Activated CD8-positive, alpha-beta memory T cell treated with anti-CD3 and anti-CD28 coated beads, Interleukin-2, amount 10 ng/mL, durations not matched to agents 7 days and 5 days (primary cell): ENCODE results near the gene DDX42. TPM values are rescaled to one million over a fixed set of nuclear protein-coding genes. Genes with fewer than 3 reads are reported as not detected.

ENCODE experiments used
- ATAC-seq: fragments of 150-1000 bp; cut with Tn5 transposase; one replicate; pipeline ENCODE4 v1.10.0; 2021; ENCODE audit warnings: moderate library complexity
- CTCF ChIA-PET: fragments of 350-600 bp; sonication (Branson Sonifier 250); formaldehyde crosslinking; loops from one replicate; lab custom pipeline; 2021; ENCODE audit warnings: antibody characterized with exemption; lab: Charles Lee
- DNase-seq: peaks from one replicate; pipeline ENCODE4 v3.0.0-alpha.2; 2020
- H3K27ac Mint-ChIP-seq: one replicate; pipeline ENCODE4 v1.8.0; 2021; ENCODE audit warnings: mild to moderate bottlenecking, mixed read lengths
- H3K27me3 Mint-ChIP-seq: one replicate; pipeline ENCODE4 v1.8.0; 2021; ENCODE audit warnings: mixed read lengths
- H3K36me3 Mint-ChIP-seq: one replicate; pipeline ENCODE4 v1.8.0; 2021; ENCODE audit warnings: mild to moderate bottlenecking, mixed read lengths
- H3K4me1 Mint-ChIP-seq: one replicate; pipeline ENCODE4 v1.8.0; 2021; ENCODE audit warnings: mixed read lengths
- H3K4me3 Mint-ChIP-seq: one replicate; pipeline ENCODE4 v1.8.0; 2021; ENCODE audit warnings: mild to moderate bottlenecking, moderate library complexity, mixed read lengths
- H3K9me3 Mint-ChIP-seq: one replicate; pipeline ENCODE4 v1.8.0; 2022; ENCODE audit warnings: low read depth, mixed read lengths
- total RNA-seq, 2 experiments: library from RNA; stranded (reverse); gene quantifications; one replicate each; pipeline ENCODE4 v1.2.3, GENCODE V29; 2021

DDX42 gene
- total RNA-seq, 2 experiments from 2014 or later: 121 to 123 TPM

GRCh38 chr17:63817736-63818385 is 43.9 kb downstream of the DDX42 start:
- no peaks in the 10 kb centered on the region for H3K9me3 Mint-ChIP-seq
- peaks cover 9% of the 10 kb centered on the region for H3K4me1 Mint-ChIP-seq
- H3K27me3 Mint-ChIP-seq: no peaks in the 10 kb centered on the region
- H3K27ac Mint-ChIP-seq: no peak overlapping the region
- H3K4me3 Mint-ChIP-seq: no peak overlapping the region
- CTCF ChIA-PET: interaction anchor here (0.6 to 1.5 kb wide), 3 partner anchors 10 to 20 kb away, joined by 3 to 5 read pairs (median 3); partner anchors contain the start of genes FTSJ3 and PSMC5
- peaks cover 78% of the 10 kb centered on the region for H3K36me3 Mint-ChIP-seq
- DNase-seq: no peak
- no peak for ATAC-seq

GRCh38 chr17:63819131-63819530 is 45.2 kb downstream of the DDX42 start:
- no peak overlapping the region for H3K4me3 Mint-ChIP-seq
- DNase-seq: no peak
- H3K27ac Mint-ChIP-seq: no peak overlapping the region
- H3K36me3 Mint-ChIP-seq: peaks cover 78% of the 10 kb centered on the region
- CTCF ChIA-PET: interaction anchor here (1.5 to 1.7 kb wide), 2 partner anchors 16 to 46 kb away, joined by 3 read pairs; partner anchors contain the start of genes CCDC47 and DDX42
- H3K27me3 Mint-ChIP-seq: no peaks in the 10 kb centered on the region
- no peaks in the 10 kb centered on the region for H3K9me3 Mint-ChIP-seq
- no peak for ATAC-seq
- H3K4me1 Mint-ChIP-seq: peaks cover 19% of the 10 kb centered on the region

GRCh38 chr17:63819585-63820537 is 45.9 kb downstream of the DDX42 start:
- Mint-ChIP-seq H3K27me3 (no peaks in the 10 kb centered on the region), H3K4me1 (peaks cover 25% of the 10 kb centered on the region), H3K4me3 (peak overlapping the region; percentile 9), H3K9me3 (no peaks in the 10 kb centered on the region), H3K27ac (peak overlapping the region; percentile 63), H3K36me3 (peaks cover 81% of the 10 kb centered on the region)
- CTCF ChIA-PET: interaction anchor here (1.5 to 2.8 kb wide), 3 partner anchors 15 to 46 kb away, joined by 3 to 6 read pairs (median 3); partner anchors contain the start of genes CCDC47 and DDX42
- no peak for DNase-seq
- no peak for ATAC-seq

DNA sequence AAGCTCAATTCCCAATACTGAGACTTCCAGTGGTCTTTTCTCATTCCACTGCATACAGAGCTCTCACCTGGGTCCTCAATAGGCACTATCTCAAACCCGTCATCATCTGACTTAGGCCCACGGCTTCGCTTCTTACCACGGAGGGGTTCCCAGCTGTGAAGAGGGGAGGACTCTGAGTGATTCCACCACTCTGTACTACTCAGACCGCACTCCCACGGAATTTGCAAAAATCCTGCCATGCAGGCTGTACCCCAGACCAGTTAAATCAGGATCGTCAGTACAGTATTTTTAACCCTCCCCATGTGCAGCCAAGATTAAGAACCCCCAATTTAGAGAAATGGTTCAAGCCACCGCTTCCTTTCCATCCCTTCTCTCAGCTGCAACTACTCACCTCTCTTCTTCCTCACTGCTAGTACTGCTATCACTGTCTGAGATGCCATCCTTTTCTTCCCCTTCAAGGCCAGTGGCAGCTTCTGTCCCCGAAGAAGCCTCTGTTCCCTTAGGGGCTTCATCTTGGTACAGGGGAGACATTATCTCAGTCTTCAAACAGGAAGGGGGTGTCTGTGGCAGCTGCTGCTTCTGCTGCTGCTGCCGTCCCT is 47.1 kb downstream of the DDX42 start:
- peaks cover 82% of the 10 kb centered on the region for H3K36me3 Mint-ChIP-seq
- peaks cover 36% of the 10 kb centered on the region for H3K4me1 Mint-ChIP-seq
- H3K4me3 Mint-ChIP-seq: no peak overlapping the region
- CTCF ChIA-PET: interaction anchor here (2.8 kb wide), 1 partner anchor 14 kb away, joined by 6 read pairs; no protein-coding TSS in a partner anchor
- DNase-seq: no peak
- no peaks in the 10 kb centered on the region for H3K27me3 Mint-ChIP-seq
- H3K9me3 Mint-ChIP-seq: no peaks in the 10 kb centered on the region
- H3K27ac Mint-ChIP-seq: peak overlapping the region; percentile 39
- no peak for ATAC-seq

GRCh38 chr17:63821804-63822203 is 47.8 kb downstream of the DDX42 start:
- Mint-ChIP-seq H3K9me3 (no peaks in the 10 kb centered on the region), H3K36me3 (peaks cover 79% of the 10 kb centered on the region), H3K27me3 (no peaks in the 10 kb centered on the region), H3K27ac (peak overlapping the region; percentile 49), H3K4me3 (no peak overlapping the region), H3K4me1 (peaks cover 43% of the 10 kb centered on the region)
- DNase-seq (no peak), ATAC-seq (no peak)
- CTCF ChIA-PET: interaction anchor here (2.8 kb wide), 1 partner anchor 13 kb away, joined by 6 read pairs; no protein-coding TSS in a partner anchor

GRCh38 chr17:63822537-63822936 is 48.6 kb downstream of the DDX42 start:
- no peak for ATAC-seq
- H3K4me1 Mint-ChIP-seq: peaks cover 45% of the 10 kb centered on the region
- DNase-seq: no peak
- H3K27ac Mint-ChIP-seq: no peak overlapping the region
- H3K27me3 Mint-ChIP-seq: no peaks in the 10 kb centered on the region
- H3K4me3 Mint-ChIP-seq: no peak overlapping the region
- CTCF ChIA-PET: interaction anchor here (2.8 kb wide), 1 partner anchor 13 kb away, joined by 6 read pairs; no protein-coding TSS in a partner anchor
- no peaks in the 10 kb centered on the region for H3K9me3 Mint-ChIP-seq
- H3K36me3 Mint-ChIP-seq: peaks cover 75% of the 10 kb centered on the region

GRCh38 chr17:63823659-63824331 is 49.8 kb downstream of the DDX42 start:
- DNase-seq: no peak
- Mint-ChIP-seq H3K4me3 (no peak overlapping the region), H3K36me3 (peaks cover 69% of the 10 kb centered on the region), H3K4me1 (peaks cover 54% of the 10 kb centered on the region), H3K27me3 (no peaks in the 10 kb centered on the region), H3K9me3 (no peaks in the 10 kb centered on the region), H3K27ac (peak overlapping the region; percentile 25)
- CTCF ChIA-PET: interaction anchor here (1.6 to 2.0 kb wide), 3 partner anchors 11 to 212 kb away, joined by 3 to 7 read pairs (median 6); no protein-coding TSS in a partner anchor
- ATAC-seq: no peak

DNA sequence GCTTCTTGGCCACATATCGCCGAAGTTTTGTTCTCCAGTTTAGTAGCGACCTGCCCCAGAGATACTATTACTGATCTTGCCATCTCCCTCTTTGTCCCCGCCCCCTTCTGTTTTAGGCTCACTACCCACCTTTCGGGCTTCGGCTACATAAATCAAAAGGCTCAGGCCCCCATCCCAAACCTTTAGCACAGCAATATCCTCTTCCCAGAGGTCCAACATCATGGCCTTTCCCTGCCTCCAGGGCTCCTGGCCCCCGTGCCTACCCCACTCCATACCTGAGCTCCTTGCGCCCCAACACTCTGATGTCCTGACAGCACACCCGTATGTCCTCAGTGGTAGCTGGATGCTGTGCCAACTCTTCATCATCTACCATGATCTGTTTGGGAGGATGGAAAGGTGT is 50.4 kb downstream of the DDX42 start:
- Mint-ChIP-seq H3K27me3 (no peaks in the 10 kb centered on the region), H3K27ac (peak overlapping the region; percentile 3), H3K36me3 (peaks cover 68% of the 10 kb centered on the region), H3K4me3 (no peak overlapping the region), H3K4me1 (peaks cover 57% of the 10 kb centered on the region), H3K9me3 (no peaks in the 10 kb centered on the region)
- ATAC-seq: no peak
- CTCF ChIA-PET: interaction anchor here (0.9 to 2.0 kb wide), 4 partner anchors 11 to 213 kb away, joined by 3 to 7 read pairs (median 4); no protein-coding TSS in a partner anchor
- DNase-seq: no peak

GRCh38 chr17:63826468-63827001 is 52.6 kb downstream of the DDX42 start:
- DNase-seq (no peak), ATAC-seq (peak; percentile 5)
- H3K36me3 Mint-ChIP-seq: peaks cover 71% of the 10 kb centered on the region
- CTCF ChIA-PET: interaction anchor here (0.8 to 2.1 kb wide), 6 partner anchors 9 to 52 kb away, joined by 3 to 10 read pairs (median 5); partner anchors contain the start of genes CCDC47 and DDX42
- no peaks in the 10 kb centered on the region for H3K9me3 Mint-ChIP-seq
- peaks cover 77% of the 10 kb centered on the region for H3K4me1 Mint-ChIP-seq
- peak overlapping the region; percentile 99 for H3K4me3 Mint-ChIP-seq
- no peaks in the 10 kb centered on the region for H3K27me3 Mint-ChIP-seq
- H3K27ac Mint-ChIP-seq: peak overlapping the region; percentile 97

DNA sequence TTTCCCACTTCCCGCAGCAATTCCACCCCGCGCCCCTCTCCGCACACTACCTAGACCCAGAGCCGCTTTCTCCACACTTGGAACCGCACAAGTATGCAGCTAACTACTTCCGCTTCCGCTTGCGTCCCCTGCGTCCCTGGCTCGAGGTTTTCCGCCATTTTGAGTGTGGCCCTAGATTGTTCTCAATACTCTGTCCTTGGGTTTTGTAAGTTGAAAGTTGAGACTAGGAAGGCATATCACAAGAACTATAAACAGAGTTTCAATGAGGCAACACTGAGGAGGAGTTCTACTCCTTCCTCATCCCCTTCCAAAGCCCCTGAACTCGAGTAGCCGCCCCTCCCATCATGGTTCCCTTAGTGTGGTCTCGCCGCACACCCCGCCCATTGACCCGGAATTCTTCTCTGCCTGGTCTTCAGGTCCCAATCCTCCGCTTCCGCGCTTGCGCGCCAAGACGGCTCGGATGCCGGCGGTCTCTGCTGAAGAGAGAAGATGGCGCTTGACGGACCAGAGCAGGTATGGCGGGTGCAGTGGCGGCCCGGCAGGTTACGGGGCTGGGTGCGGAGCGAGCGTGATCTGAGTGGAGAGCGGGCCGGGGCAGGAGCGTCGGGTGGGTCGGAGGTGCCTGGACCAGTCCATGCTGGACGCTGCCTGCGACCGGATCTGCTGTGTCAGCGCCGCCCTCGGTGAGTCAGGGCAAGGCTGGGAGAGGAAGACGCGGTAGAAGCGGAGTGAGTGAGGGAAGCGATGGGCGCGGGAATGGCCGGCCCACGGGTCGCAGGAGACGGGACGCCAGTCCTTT is 53.2 kb downstream of the DDX42 start, which contains the start of the genes FTSJ3 and PSMC5:
FTSJ3 (minus strand) TSS at position 662 of the 799 bp plus-strand sequence. CDS start 761 bp downstream, outside the sequence.
PSMC5 (plus strand) TSS at position 430 of the 799 bp plus-strand sequence; CDS start at position 490, 60 bp downstream.
- peak; percentile 97 for DNase-seq

DNA sequence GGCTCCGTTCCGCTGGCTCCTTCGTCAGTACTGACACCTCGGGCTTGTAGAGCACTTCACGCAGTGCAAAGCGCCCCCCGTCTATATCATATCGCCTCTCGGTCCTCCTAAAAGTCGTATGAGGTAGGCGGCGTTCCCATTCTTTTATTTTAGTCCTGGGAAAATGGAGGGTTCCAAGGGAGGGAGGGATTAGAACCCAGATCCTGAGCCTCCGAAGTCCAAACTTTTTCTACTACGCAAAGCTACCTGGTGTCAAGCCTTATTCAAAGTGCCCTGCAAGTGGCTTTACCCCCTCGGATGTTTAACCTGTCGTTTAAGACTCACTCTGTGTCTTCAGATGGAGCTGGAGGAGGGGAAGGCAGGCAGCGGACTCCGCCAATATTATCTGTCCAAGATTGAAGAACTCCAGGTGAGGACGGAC is 53.8 kb downstream of the DDX42 start:
- peaks cover 70% of the 10 kb centered on the region for H3K36me3 Mint-ChIP-seq
- CTCF ChIA-PET: interaction anchor here (0.8 to 2.1 kb wide), 11 partner anchors 9 to 402 kb away, joined by 3 to 10 read pairs (median 5); partner anchors contain the start of genes CCDC47 and DDX42

More for the DNA sequence above, 53.2 kb downstream of the DDX42 start, which contains the start of the genes FTSJ3 and PSMC5:
- ATAC-seq: peak; percentile 91
- Mint-ChIP-seq H3K27me3 (no peaks in the 10 kb centered on the region), H3K4me1 (peaks cover 79% of the 10 kb centered on the region), H3K27ac (peak within 1 kb of the TSS; percentile 97), H3K9me3 (no peaks in the 10 kb centered on the region), H3K36me3 (peaks cover 71% of the 10 kb centered on the region), H3K4me3 (peak within 1 kb of the TSS; percentile 99)
- CTCF ChIA-PET: interaction anchor here (1.0 to 2.1 kb wide), 9 partner anchors 9 to 401 kb away, joined by 3 to 10 read pairs (median 5); partner anchors contain the start of genes CCDC47 and DDX42

More for the DNA sequence above, 53.8 kb downstream of the DDX42 start:
- H3K9me3 Mint-ChIP-seq: no peaks in the 10 kb centered on the region
- peak overlapping the region; percentile 99 for H3K4me3 Mint-ChIP-seq
- DNase-seq: no peak
- H3K27me3 Mint-ChIP-seq: no peaks in the 10 kb centered on the region
- H3K27ac Mint-ChIP-seq: peak overlapping the region; percentile 97
- peaks cover 79% of the 10 kb centered on the region for H3K4me1 Mint-ChIP-seq
- no peak for ATAC-seq
